KMS-11 (cell line): ENCODE data around the gene DCAKD.

Source experiments
- H2AFZ ChIP-seq: fragments of 200-600 bp; sonication (generic); 2 replicates; pipeline ENCODE4 v1.6.1; 2016; ENCODE audit warnings: antibody characterized with exemption, mixed run types, low read depth
- H3K27ac ChIP-seq: fragments of 200-600 bp; sonication (generic); 2 replicates; pipeline ENCODE4 v1.6.1; 2016; ENCODE audit warnings: mild to moderate bottlenecking, mixed run types
- H3K27me3 ChIP-seq: fragments of 200-600 bp; sonication (generic); 2 replicates; pipeline ENCODE4 v1.6.1; 2017; ENCODE audit warnings: mild to moderate bottlenecking, low read depth, mixed run types, moderate library complexity; ENCODE audit not compliant: insufficient read depth
- H3K36me3 ChIP-seq: fragments of 200-600 bp; sonication (generic); 2 replicates; pipeline ENCODE4 v1.6.1; 2017; ENCODE audit warnings: mild to moderate bottlenecking, mixed run types; ENCODE audit not compliant: insufficient read depth
- H3K4me1 ChIP-seq: fragments of 200-600 bp; sonication (generic); 2 replicates; pipeline ENCODE4 v1.6.1; 2016; ENCODE audit warnings: mild to moderate bottlenecking, low read depth, mixed run types; ENCODE audit not compliant: poor library complexity, severe bottlenecking
- H3K4me2 ChIP-seq: fragments of 200-600 bp; sonication (generic); 2 replicates; pipeline ENCODE4 v1.7.0; 2016; ENCODE audit warnings: mild to moderate bottlenecking, mixed run types
- H3K4me3 ChIP-seq: fragments of 200-600 bp; sonication (generic); IDR thresholded peaks from 2 replicates; pipeline ENCODE4 v1.6.1; 2017; ENCODE audit warnings: low read depth, low read length, mixed read lengths; ENCODE audit not compliant: insufficient read depth
- H3K79me2 ChIP-seq: fragments of 200-600 bp; sonication (generic); 2 replicates; pipeline ENCODE4 v1.6.1; 2016; ENCODE audit warnings: low read depth, mixed run types; ENCODE audit not compliant: insufficient read depth
- H3K9ac ChIP-seq: fragments of 200-600 bp; sonication (generic); 2 replicates; pipeline ENCODE4 v1.6.1; 2016; ENCODE audit warnings: mild to moderate bottlenecking, mixed run types
- H4K20me1 ChIP-seq: fragments of 200-600 bp; sonication (generic); 2 replicates; pipeline ENCODE4 v1.6.1; 2016; ENCODE audit warnings: mild to moderate bottlenecking, mixed run types; ENCODE audit not compliant: insufficient read depth
- TF ChIP-seq, protein P1 (sequence below): fragments of 200-600 bp; sonication (generic); conservative IDR thresholded peaks from 2 replicates; pipeline ENCODE4 v1.6.1; 2017; ENCODE audit warnings: low read depth, mild to moderate bottlenecking, antibody characterized with exemption, low read length, moderate library complexity, mixed read lengths

Gene DCAKD

DNA sequence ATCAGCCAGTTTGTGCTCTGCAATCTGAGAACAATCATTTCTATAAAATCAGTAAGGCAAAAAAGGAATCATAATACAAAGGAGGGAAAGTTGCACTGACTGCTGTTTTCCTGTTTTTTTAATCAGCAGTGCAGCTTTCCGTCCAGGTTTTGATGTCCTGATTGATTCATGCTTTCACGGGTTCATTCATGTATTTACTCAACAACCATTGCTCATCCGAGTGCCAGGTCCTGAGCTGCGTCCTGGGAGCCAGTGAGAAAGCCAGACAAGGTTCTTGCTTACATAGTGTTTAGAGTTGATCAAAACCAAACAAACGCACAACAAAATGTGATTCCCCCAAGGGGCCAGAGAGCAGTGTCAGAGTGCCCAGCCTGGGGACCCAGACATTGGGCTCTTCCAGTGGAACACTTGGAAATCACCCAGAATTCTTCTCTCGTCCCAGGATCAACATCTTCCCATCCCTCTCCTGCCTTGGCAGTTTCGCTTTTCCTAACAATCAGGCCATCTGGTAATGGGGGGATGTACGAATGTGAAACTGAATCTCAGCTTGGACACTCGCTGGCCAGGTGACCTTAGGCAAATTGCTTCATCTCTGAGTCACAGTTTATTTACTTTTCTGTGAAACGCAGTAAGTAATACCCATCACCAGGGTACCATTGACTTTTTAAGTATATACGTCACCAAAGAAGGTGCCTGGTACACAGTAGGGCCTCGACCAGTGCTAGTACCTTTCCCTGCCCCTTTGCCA lies 70.0 kb downstream of the DCAKD start:
- Histone ChIP-seq H3K27ac (no peak overlapping the region), H4K20me1 (no peaks in the 10 kb centered on the region), H3K4me2 (no peak overlapping the region), H3K4me1 (no peaks in the 10 kb centered on the region), H3K27me3 (peaks cover 66% of the 10 kb centered on the region), H3K9ac (no peak overlapping the region), H2AFZ (no peak overlapping the region), H3K4me3 (no peak overlapping the region), H3K36me3 (no peaks in the 10 kb centered on the region), H3K79me2 (no peaks in the 10 kb centered on the region)
- TF ChIP-seq, protein P1, sequence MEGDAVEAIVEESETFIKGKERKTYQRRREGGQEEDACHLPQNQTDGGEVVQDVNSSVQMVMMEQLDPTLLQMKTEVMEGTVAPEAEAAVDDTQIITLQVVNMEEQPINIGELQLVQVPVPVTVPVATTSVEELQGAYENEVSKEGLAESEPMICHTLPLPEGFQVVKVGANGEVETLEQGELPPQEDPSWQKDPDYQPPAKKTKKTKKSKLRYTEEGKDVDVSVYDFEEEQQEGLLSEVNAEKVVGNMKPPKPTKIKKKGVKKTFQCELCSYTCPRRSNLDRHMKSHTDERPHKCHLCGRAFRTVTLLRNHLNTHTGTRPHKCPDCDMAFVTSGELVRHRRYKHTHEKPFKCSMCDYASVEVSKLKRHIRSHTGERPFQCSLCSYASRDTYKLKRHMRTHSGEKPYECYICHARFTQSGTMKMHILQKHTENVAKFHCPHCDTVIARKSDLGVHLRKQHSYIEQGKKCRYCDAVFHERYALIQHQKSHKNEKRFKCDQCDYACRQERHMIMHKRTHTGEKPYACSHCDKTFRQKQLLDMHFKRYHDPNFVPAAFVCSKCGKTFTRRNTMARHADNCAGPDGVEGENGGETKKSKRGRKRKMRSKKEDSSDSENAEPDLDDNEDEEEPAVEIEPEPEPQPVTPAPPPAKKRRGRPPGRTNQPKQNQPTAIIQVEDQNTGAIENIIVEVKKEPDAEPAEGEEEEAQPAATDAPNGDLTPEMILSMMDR: no peak

- H4K20me1 ChIP-seq: no peaks in the 10 kb centered on the region
- no peak overlapping the region for H3K4me3 ChIP-seq
- no peaks in the 10 kb centered on the region for H3K79me2 ChIP-seq
- no peak overlapping the region for H3K4me2 ChIP-seq
- H3K27ac ChIP-seq: no peak overlapping the region
- no peaks in the 10 kb centered on the region for H3K36me3 ChIP-seq
- no peak overlapping the region for H3K9ac ChIP-seq
- H3K27me3 ChIP-seq: peaks cover 73% of the 10 kb centered on the region
- no peak overlapping the region for H2AFZ ChIP-seq
- H3K4me1 ChIP-seq: no peaks in the 10 kb centered on the region
- TF ChIP-seq, protein P1: no peak
These were observed 71.9 kb downstream of the DCAKD start for GRCh38 chr17:44979426-44979995.

DNA sequence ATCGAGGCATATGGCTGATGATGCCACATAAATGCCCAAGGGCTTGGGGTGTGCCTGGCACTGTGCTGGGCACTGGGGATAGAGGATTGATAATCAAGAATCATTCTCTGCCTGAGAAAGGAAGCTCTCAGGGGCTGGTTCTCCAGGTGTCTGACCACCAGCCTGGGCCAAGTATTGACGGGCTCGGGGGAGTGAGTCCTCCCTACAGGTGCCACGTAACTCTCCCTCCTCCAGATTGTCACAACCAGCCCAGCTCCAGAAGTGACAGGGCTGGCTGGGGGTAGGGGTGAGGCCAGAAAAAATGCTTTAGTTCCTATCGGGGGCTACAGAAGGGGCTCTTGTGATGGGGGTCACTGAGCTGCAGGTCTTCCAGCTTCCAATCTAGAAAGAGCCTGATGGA lies 72.6 kb downstream of the DCAKD start:
- Histone ChIP-seq H4K20me1 (no peaks in the 10 kb centered on the region), H3K4me2 (no peak overlapping the region), H3K4me3 (no peak overlapping the region), H3K9ac (no peak overlapping the region), H3K79me2 (no peaks in the 10 kb centered on the region), H2AFZ (no peak overlapping the region), H3K27ac (no peak overlapping the region), H3K27me3 (peaks cover 77% of the 10 kb centered on the region), H3K36me3 (no peaks in the 10 kb centered on the region), H3K4me1 (no peaks in the 10 kb centered on the region)
- TF ChIP-seq, protein P1: no peak

GRCh38 chr17:44977814-44978550 lies 73.5 kb downstream of the DCAKD start:
- TF ChIP-seq, protein P1: no peak
- Histone ChIP-seq H3K27me3 (peaks cover 85% of the 10 kb centered on the region), H3K27ac (no peak overlapping the region), H3K4me2 (no peak overlapping the region), H4K20me1 (no peaks in the 10 kb centered on the region), H2AFZ (no peak overlapping the region), H3K36me3 (no peaks in the 10 kb centered on the region), H3K4me3 (no peak overlapping the region), H3K9ac (no peak overlapping the region), H3K4me1 (no peaks in the 10 kb centered on the region), H3K79me2 (no peaks in the 10 kb centered on the region)
